Colonic mucosa (tissue), 4 donors: ENCODE results near the gene DRG2. TPM values are rescaled to one million over a fixed set of nuclear protein-coding genes. Genes with fewer than 3 reads are reported as not detected.

ENCODE experiments used
- DNase-seq: peaks from one replicate; pipeline ENCODE4 v3.0.0-alpha.2; 2020
- H3K27ac ChIP-seq: fragments of 200-600 bp; one replicate; pipeline ENCODE4 v1.8.0; 2021
- H3K27me3 ChIP-seq: fragments of 200-600 bp; one replicate; pipeline ENCODE4 v1.8.0; 2021
- H3K36me3 ChIP-seq: fragments of 200-600 bp; one replicate; pipeline ENCODE4 v1.8.0; 2021
- H3K4me1 ChIP-seq: fragments of 200-600 bp; one replicate; pipeline ENCODE4 v1.8.0; 2021; ENCODE audit warnings: mild to moderate bottlenecking
- H3K4me3 ChIP-seq: fragments of 200-600 bp; one replicate; pipeline ENCODE4 v1.8.0; 2021
- H3K9ac ChIP-seq, 2 donors: one replicate each; pipeline ENCODE4 v1.7.0; 2013; ENCODE audit warnings: control low read depth in 2 of 2, low read depth in 2 of 2, low read length in 2 of 2
- H3K9me3 ChIP-seq: fragments of 200-600 bp; one replicate; pipeline ENCODE4 v1.8.0; 2021
- intact Hi-C: fragments of 100-400 bp; cut with DNase I; formaldehyde crosslinking; loops from one replicate; pipeline ENCODE4 v1.14.1; 2022
- total RNA-seq, 2 donors: library from RNA; stranded (reverse); fragmentation: NEBNext Ultra II Directional in 1 of 2; extraction: Animal tissue kit (Norgen Biotek cat#: 25700) in 1 of 2; gene quantifications; one replicate each; pipeline ENCODE4 v1.2.1, GENCODE V29; 2021
- TF ChIP-seq, protein P1 (sequence below): fragments of 200-600 bp; IDR thresholded peaks from one replicate; pipeline ENCODE4 v1.8.0; 2022; ENCODE audit warnings: antibody characterized with exemption, mild to moderate bottlenecking
- donor health status: healthy.
- donor health status: DM: no; HTN: no; CAD: no.
- donor health status: DM: no; HTN: no; CAD: no.

DRG2 gene
- total RNA-seq, 2 donors from 2014 or later, result 25.6 to 36.9 TPM

DNA sequence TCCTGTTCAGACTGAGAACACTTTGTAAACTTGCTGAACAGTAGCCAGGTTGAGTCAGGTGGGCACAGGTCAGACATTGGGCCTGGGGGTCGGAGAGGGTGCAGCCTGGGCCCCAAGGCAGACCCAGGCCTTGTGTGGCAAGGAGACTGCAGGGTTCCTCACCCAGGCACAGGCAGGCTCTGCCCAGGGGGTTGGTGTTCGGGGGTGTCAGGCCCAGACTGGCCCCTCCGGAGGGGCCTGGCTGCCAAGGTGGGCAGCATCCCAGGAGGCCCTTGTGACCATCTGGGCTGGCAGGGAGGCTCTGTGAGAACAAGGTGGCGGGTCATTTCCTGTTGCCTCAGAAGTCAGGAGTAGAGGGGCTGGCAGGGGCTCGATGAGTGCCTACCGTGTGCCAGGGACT lies 20.2 kb downstream of the DRG2 start:
- H3K9me3 ChIP-seq, result no peaks in the 10 kb centered on the region
- H3K27ac ChIP-seq, result no peak overlapping the region
- no peaks in the 10 kb centered on the region for H3K27me3 ChIP-seq
- H3K4me1 ChIP-seq, result no peaks in the 10 kb centered on the region
- no peak for DNase-seq
- H3K4me3 ChIP-seq, result no peak overlapping the region
- intact Hi-C loops, result no loop called here
- TF ChIP-seq, protein P1, sequence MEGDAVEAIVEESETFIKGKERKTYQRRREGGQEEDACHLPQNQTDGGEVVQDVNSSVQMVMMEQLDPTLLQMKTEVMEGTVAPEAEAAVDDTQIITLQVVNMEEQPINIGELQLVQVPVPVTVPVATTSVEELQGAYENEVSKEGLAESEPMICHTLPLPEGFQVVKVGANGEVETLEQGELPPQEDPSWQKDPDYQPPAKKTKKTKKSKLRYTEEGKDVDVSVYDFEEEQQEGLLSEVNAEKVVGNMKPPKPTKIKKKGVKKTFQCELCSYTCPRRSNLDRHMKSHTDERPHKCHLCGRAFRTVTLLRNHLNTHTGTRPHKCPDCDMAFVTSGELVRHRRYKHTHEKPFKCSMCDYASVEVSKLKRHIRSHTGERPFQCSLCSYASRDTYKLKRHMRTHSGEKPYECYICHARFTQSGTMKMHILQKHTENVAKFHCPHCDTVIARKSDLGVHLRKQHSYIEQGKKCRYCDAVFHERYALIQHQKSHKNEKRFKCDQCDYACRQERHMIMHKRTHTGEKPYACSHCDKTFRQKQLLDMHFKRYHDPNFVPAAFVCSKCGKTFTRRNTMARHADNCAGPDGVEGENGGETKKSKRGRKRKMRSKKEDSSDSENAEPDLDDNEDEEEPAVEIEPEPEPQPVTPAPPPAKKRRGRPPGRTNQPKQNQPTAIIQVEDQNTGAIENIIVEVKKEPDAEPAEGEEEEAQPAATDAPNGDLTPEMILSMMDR, result no peak
- no peaks in the 10 kb centered on the region for H3K36me3 ChIP-seq
- no peak overlapping the region for H3K9ac ChIP-seq

DNA sequence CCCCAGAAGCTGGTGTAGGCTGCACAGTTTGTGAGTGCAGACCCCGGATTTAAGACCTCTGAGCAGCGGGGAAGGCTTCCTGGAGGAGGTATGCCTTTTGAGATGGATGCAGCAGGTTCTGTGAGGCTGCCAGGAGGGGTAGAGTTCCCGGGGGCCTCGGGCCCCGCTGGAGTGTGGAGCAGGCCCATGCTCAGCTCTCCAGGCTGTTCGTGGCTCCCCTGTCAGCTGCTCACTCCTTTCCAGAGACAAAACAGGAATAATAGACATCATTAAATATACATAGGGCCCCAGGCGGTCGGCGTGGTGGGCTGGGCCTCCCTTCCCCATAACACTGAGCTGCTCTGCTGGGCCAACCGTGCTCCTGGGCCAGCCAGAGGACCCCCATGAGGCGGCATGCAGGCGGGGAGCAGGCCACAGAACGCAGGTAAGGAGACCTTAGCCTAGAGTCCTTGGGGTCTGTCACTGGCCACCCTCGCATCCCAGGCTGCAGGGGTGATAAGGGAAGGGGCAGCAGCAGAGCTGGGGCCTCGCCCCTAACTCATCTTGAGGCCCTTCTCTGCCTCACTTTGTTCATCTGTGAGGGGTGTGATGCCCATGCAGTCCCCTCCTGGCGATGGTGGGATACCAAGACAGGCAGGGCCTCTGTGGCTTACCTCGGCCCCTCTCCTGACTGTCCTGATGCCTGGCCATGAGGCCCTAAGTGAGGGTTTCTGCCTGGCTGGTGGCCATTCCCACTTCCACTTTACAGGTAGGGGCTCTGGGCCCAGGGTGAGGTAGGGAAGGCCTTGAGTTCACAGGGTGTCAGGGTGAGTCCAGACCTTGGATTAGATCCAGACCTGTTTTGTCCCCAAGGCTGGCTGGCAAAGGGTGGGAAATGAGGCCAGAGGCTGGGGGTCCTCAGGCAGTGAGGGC lies 20.9 kb downstream of the DRG2 start, which contains the start of gene MYO15A:
Gene MYO15A, plus strand, starts transcription at position 356 of the 912 bp plus-strand sequence. CDS start 10,045 bp downstream, outside the sequence.
- Histone ChIP-seq H3K4me3 (no peak within 1 kb of the TSS), H3K27ac (no peak within 1 kb of the TSS), H3K9ac (no peak within 1 kb of the TSS), H3K27me3 (no peaks in the 10 kb centered on the region), H3K9me3 (no peaks in the 10 kb centered on the region), H3K4me1 (no peaks in the 10 kb centered on the region), H3K36me3 (no peaks in the 10 kb centered on the region)
- TF ChIP-seq, protein P1, result no peak
- DNase-seq, result no peak
- intact Hi-C loops, result no loop called here

DNA sequence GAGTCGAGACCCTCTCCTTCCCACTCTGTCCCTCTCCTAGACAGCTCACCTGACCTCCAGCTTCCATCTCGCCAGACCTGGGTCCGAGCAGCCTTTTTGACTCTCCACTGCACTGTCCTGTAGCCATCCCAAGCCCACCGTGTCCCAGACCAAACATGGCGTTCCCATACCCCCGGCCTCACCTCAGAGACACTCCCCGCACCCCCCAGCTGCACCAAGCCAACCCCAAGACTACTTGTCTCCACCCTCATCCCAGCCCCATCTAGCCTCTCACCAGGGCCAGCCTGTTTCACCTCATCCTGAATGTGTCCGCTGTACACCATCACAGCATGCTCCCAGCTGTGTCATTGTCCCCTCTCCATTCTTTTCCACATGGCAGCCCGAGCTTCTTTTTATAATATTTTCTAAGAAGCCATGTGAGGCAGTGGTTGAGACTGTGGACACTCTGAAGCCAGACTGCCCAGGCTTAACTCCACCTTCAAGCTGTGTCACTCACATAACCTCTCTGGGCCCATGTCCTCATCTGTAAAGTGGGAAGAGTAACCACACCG lies 22.3 kb downstream of the DRG2 start:
- Histone ChIP-seq H3K9ac (no peak overlapping the region), H3K27me3 (no peaks in the 10 kb centered on the region), H3K9me3 (no peaks in the 10 kb centered on the region), H3K36me3 (no peaks in the 10 kb centered on the region), H3K4me1 (no peaks in the 10 kb centered on the region), H3K4me3 (no peak overlapping the region), H3K27ac (no peak overlapping the region)
- TF ChIP-seq, protein P1, result no peak
- no peak for DNase-seq
- intact Hi-C loops, result no loop called here

DNA sequence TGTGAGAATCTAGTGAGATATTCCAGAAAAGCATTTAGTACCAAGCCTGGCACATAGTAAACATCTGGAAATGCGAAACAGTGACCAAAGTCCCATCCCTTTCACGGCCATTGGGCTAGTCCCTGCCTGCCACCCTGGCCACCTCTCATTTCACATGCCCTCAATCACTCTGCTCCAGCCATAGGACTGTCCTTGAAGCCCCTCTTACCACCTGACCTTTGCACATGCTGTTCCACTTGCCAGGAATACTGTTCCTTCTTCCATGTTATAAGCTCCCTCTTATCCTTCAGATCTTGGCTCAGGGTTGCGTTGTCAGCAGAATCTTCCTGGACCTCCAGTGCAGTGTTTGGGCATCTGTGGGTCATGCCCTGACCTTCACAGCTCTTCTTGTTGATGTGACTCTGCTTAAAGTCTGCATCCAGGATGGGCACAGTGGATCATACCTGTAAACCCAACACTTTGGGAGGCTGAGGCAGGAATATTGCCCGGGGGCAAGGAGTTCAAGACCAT lies 22.9 kb downstream of the DRG2 start:
- TF ChIP-seq, protein P1, result no peak
- Histone ChIP-seq H3K27me3 (no peaks in the 10 kb centered on the region), H3K4me3 (no peak overlapping the region), H3K27ac (no peak overlapping the region), H3K9ac (no peak overlapping the region), H3K9me3 (no peaks in the 10 kb centered on the region), H3K36me3 (no peaks in the 10 kb centered on the region), H3K4me1 (no peaks in the 10 kb centered on the region)
- intact Hi-C loops, result no loop called here
- DNase-seq, result no peak

DNA sequence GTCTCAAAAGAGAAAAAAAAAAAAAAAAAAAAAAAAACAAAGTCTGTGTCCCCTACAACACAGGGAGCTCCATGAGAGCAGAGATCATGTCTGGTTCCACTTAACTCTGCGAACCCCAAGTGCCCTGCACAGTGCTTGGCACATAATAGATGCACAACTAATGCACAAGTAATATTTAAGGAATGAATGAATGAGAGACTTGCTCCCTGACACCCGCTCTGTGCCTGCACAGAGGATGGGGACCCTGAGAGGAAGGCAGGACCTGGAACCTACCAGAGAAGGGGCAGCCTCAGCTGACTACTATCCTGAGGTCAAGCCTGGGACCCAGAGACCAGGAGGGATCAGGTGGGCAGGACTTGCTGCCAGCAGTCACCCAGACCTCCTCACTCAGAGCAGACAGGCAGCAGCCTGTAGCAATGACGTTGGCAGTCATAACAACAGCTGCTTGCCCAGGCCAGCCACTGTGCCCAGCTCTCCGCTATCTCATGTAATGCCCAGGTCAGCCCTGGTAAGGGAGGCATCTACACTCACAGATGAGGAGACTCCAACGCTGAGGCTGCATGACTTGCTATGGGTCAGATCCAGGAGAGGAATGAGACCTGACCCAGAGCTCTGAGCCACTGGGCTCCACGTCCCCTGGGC lies 23.7 kb downstream of the DRG2 start:
- TF ChIP-seq, protein P1, result no peak
- Histone ChIP-seq H3K9me3 (no peaks in the 10 kb centered on the region), H3K27me3 (no peaks in the 10 kb centered on the region), H3K9ac (no peak overlapping the region), H3K27ac (no peak overlapping the region), H3K4me3 (no peak overlapping the region), H3K36me3 (no peaks in the 10 kb centered on the region), H3K4me1 (no peaks in the 10 kb centered on the region)
- no peak for DNase-seq
- intact Hi-C loops, result no loop called here
